Suprapubic skin (tissue), 4 donors: ENCODE measurements around the gene GIT1. TPM values are rescaled to one million over a fixed set of nuclear protein-coding genes. Genes with fewer than 3 reads are reported as not detected.
A peak's percentile ranks its signal among the peaks of the same experiment; 100 is the strongest.
"Not testable (repeated sequence)": the region's sequence is repeated elsewhere in the genome, so short reads cannot be mapped to it uniquely, and the experiment has no call there.

ENCODE experiments used
- DNase-seq, 2 donors: peaks; one replicate each; pipeline ENCODE4 v3.0.0-alpha.2; 2019; ENCODE audit warnings: low spot score in 2 of 2
- H3K27ac ChIP-seq: fragments of 200-600 bp; sonication (generic); one replicate; pipeline ENCODE4 v1.5.1; 2019
- H3K27me3 ChIP-seq: fragments of 200-600 bp; sonication (generic); one replicate; pipeline ENCODE4 v1.5.1; 2019
- H3K36me3 ChIP-seq: fragments of 200-600 bp; sonication (generic); one replicate; pipeline ENCODE4 v1.5.1; 2019
- H3K4me1 ChIP-seq: fragments of 200-600 bp; sonication (generic); one replicate; pipeline ENCODE4 v1.5.1; 2019
- H3K4me3 ChIP-seq: fragments of 200-600 bp; sonication (generic); one replicate; pipeline ENCODE4 v1.5.1; 2019; ENCODE audit warnings: mild to moderate bottlenecking
- H3K9me3 ChIP-seq: fragments of 200-600 bp; sonication (generic); one replicate; pipeline ENCODE4 v1.5.1; 2019
- EP300 ChIP-seq: sonication (generic); formaldehyde crosslinking; IDR thresholded peaks from one replicate; pipeline ENCODE4 v1.6.1; 2017; ENCODE audit warnings: antibody characterized with exemption
- POLR2A ChIP-seq, 2 donors: fragments of 450-650 bp; IDR thresholded peaks; one replicate each; pipeline ENCODE4 v1.6.1; 2017; ENCODE audit warnings: antibody characterized with exemption in 2 of 2, mild to moderate bottlenecking in 2 of 2, moderate library complexity in 2 of 2
- POLR2AphosphoS5 ChIP-seq, 3 donors: sonication (generic); formaldehyde crosslinking; IDR thresholded peaks; one replicate each; pipeline ENCODE4 v1.6.1; 2017; ENCODE audit warnings: antibody characterized with exemption in 3 of 3
- WGBS: methylation state at CpG from one replicate; pipeline ENCODE4 v1.1.5; 2018; 5-methylcytosine and 5-hydroxymethylcytosine counted together
- total RNA-seq, 4 donors: library from RNA; depleted of rRNA; stranded (reverse); fragments of >200 nt; gene quantifications; one replicate each; pipeline ENCODE4 v1.1.0, GENCODE V29; 2016
- TF ChIP-seq, protein P1 (sequence below), 2 donors: fragments of 200-600 bp in 1 of 2; fragments of 450-650 bp in 1 of 2; sonication (generic) in 1 of 2; IDR thresholded peaks; one replicate each; pipeline ENCODE4 v1.5.1; 2016 to 2019; ENCODE audit warnings: antibody characterized with exemption in 2 of 2, mild to moderate bottlenecking in 1 of 2, moderate library complexity in 1 of 2

GIT1 gene
- total RNA-seq, 4 donors from 2014 or later: 66.7 to 103 (median 90.4) TPM

DNA sequence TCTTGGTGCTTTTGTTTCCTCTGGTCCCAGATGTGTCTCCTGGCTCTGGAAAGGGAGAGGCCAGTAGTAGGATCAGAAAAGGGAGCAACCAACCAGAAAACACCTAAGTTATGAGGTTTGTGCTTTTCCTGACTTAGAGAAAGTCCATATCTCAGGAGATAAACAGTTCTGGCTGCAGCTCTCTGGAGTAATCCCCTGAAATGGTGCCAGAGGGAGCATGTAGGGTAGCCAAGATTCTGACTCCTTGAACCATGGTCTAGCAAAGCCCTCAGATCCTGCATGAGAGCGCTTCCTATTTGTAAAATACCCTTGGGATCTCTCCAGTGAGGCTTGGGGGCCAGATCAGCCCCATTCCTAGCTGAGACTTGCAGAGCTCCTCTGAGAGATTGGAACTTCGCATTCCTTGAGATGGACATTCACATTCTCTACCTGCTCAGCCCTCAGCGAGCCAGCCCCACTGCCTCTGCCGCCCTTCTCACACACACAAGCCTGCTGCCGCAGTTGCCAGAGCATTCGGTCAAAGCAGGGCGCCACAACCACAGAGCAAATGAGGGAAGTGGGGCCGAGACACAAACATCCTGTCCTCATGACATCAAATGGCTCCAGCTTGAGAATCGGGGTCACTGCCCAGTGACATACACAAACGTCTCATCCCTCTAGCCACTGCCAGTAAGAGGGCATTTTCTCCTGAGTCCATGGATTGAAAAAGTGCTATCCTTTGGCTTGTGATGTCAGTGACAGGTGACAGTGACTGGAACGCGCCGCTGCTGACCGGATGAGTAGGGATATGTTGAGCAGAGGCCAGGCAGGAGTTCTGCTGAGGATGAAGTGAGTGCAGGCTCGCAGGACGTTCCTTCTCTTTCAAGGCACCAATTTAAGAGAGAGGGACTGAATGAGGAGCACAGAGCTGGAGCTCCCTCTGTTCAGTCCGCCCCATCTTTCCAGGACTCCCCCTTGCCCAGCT, 27.6 kb downstream of the GIT1 start:
- Histone ChIP-seq H3K27me3 (no peaks in the 10 kb centered on the region), H3K4me3 (no peak overlapping the region), H3K9me3 (no peaks in the 10 kb centered on the region), H3K4me1 (peaks cover 24% of the 10 kb centered on the region), H3K36me3 (peaks cover 7% of the 10 kb centered on the region), H3K27ac (no peak overlapping the region)
- WGBS: 91% methylated on average over 17 of the region's 17 CpGs
- DNase-seq: peak; percentile 26 to 65
- no peak for TF ChIP-seq POLR2A (IDR thresholded peaks at IDR 0.05)
- TF ChIP-seq EP300: no peak
- TF ChIP-seq, protein P1, sequence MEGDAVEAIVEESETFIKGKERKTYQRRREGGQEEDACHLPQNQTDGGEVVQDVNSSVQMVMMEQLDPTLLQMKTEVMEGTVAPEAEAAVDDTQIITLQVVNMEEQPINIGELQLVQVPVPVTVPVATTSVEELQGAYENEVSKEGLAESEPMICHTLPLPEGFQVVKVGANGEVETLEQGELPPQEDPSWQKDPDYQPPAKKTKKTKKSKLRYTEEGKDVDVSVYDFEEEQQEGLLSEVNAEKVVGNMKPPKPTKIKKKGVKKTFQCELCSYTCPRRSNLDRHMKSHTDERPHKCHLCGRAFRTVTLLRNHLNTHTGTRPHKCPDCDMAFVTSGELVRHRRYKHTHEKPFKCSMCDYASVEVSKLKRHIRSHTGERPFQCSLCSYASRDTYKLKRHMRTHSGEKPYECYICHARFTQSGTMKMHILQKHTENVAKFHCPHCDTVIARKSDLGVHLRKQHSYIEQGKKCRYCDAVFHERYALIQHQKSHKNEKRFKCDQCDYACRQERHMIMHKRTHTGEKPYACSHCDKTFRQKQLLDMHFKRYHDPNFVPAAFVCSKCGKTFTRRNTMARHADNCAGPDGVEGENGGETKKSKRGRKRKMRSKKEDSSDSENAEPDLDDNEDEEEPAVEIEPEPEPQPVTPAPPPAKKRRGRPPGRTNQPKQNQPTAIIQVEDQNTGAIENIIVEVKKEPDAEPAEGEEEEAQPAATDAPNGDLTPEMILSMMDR (IDR thresholded peaks at IDR 0.05): no peak
- no peak for TF ChIP-seq POLR2AphosphoS5 (IDR thresholded peaks at IDR 0.05)

DNA sequence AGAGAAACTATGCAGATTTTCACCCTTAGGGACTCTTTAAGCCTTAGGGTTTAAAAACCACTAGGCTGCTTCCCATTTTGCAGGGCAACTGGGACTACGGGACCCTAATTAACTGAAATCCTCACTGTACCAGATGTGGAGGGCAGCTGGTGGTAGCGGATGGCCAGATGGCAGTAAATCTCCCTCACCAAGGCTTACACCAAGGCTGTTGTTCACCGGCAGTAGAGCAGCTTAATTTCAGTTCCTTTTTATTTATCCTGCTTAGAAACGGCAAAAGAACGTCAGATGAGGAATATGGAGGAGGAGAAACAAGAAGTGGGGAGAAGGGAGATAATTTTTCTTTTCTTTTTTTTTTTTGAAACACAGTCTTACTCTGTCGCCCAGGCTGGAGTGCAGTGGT, 29.1 kb downstream of the GIT1 start:
- Histone ChIP-seq H3K27me3 (no peaks in the 10 kb centered on the region), H3K9me3 (no peaks in the 10 kb centered on the region), H3K27ac (no peak overlapping the region), H3K4me3 (no peak overlapping the region), H3K4me1 (peaks cover 10% of the 10 kb centered on the region), H3K36me3 (peaks cover 7% of the 10 kb centered on the region)
- 82% methylated on average over 6 of the region's 6 CpGs for WGBS
- TF ChIP-seq, protein P1 (IDR thresholded peaks at IDR 0.05): no peak
- TF ChIP-seq POLR2AphosphoS5 (IDR thresholded peaks at IDR 0.05) (no peak), EP300 (no peak), POLR2A (IDR thresholded peaks at IDR 0.05) (no peak)
- DNase-seq: peak in 1 of 2 donors; percentile 17

DNA sequence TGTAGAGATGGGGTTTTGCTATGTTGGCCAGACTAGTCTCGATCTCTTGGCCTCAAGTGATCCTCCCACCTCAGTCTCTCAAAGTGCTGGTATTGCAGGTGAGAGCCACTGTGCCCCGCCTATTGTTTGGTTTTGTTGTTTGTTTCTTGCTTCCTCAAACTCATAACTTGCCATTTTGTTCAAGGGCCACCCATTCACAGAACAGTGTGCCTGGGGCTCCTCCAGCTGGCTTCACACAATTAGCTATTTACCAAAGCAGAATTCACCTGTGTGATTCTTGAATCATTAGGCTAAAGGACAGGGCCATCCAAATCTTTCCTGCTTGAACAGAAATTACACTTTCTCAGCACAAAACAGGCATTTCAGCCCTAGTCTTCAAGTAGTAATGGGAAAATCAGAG, 29.8 kb downstream of the GIT1 start:
- H3K4me3 ChIP-seq: no peak overlapping the region
- DNase-seq: peak in 1 of 2 donors; percentile 44

DNA sequence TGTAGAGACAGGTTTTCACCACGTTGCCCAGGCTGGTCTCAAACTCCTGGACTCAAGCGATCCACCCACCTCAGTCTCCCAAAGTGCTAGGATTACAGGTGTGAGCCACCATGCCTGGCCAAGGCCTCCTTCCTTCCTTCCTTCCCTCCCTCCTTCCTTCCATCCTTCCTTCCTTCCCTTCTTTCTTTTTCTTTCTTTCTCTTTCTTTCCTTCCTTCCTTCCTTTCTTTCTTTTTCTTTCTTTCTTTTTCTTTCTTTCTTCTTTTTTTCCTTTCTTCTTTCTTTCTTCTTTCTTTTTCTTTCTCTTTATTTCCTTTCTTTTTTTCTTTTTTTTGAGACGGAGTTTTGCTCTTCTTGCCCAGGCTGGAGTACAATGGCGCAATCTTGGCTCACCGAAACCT, 31.3 kb downstream of the GIT1 start:
- DNase-seq, H3K4me3 ChIP-seq, H3K27ac ChIP-seq, H3K9me3 ChIP-seq, H3K4me1 ChIP-seq, H3K36me3 ChIP-seq, H3K27me3 ChIP-seq: not testable (repeated sequence)
- 91% methylated on average over 5 of the region's 5 CpGs for WGBS

More for the DNA sequence above, 29.8 kb downstream of the GIT1 start:
- Histone ChIP-seq H3K9me3 (no peaks in the 10 kb centered on the region), H3K36me3 (peaks cover 7% of the 10 kb centered on the region), H3K27ac (no peak overlapping the region), H3K4me1 (peaks cover 5% of the 10 kb centered on the region), H3K27me3 (no peaks in the 10 kb centered on the region)
- TF ChIP-seq EP300 (no peak), POLR2A (IDR thresholded peaks at IDR 0.05) (no peak), POLR2AphosphoS5 (IDR thresholded peaks at IDR 0.05) (no peak)
- TF ChIP-seq, protein P1 (IDR thresholded peaks at IDR 0.05): no peak
- 84% methylated on average over 2 of the region's 2 CpGs for WGBS

DNA sequence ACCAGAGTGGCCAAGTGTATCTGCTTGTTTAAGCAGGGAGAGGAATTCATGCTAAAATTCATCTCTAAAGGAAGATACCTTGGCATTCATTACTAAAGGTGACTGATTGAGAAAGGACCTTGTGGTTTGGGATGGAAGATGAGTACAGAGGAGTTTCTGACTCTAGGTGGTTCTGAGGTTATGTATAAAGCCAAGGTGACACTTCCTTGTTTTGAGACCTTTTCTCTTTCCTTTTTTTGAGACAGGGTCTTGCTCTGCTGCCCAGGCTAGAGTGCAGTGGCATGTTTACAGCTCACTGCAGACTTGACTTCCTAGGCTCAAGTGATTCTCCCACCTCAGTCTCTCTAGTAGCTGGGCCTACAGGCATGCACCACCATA, 31.7 kb downstream of the GIT1 start:
- Histone ChIP-seq H3K4me1 (peaks cover 5% of the 10 kb centered on the region), H3K4me3 (no peak overlapping the region), H3K27ac (no peak overlapping the region), H3K9me3 (no peaks in the 10 kb centered on the region), H3K27me3 (no peaks in the 10 kb centered on the region), H3K36me3 (peaks cover 7% of the 10 kb centered on the region)
- DNase-seq: no peak
- TF ChIP-seq POLR2A (IDR thresholded peaks at IDR 0.05) (no peak), POLR2AphosphoS5 (IDR thresholded peaks at IDR 0.05) (no peak), EP300 (no peak)
- TF ChIP-seq, protein P1 (IDR thresholded peaks at IDR 0.05): no peak
